ENCODE measurements around the gene FAM216A. TPM values are rescaled to one million over a fixed set of nuclear protein-coding genes. Genes with fewer than 3 reads are reported as not detected.

The FAM216A gene
- total and polyA plus RNA-seq, 2 experiments from 2014 or later: 11.5 to 25.2 TPM

GRCh38 chr12:110538869-110539622, 70.4 kb downstream of the FAM216A start:
- Histone ChIP-seq H3K9ac (no peak overlapping the region), H3K4me1 (ENCODE audit: insufficient read depth) (no peaks in the 10 kb centered on the region), H2AFZ (no peak overlapping the region), H3K9me3 (ENCODE audit: low read depth) (no peaks in the 10 kb centered on the region), H3F3A (ENCODE audit: insufficient read depth) (peaks cover 11% of the 10 kb centered on the region), H4K20me1 (ENCODE audit: insufficient read depth) (0 out of 2 replicates have a peak, but pooled peaks cover 5% of the 10 kb centered on the region), H3K9me2 (ENCODE audit: insufficient read depth) (no peaks in the 10 kb centered on the region), H3K27me3 (replicated peaks; ENCODE audit: insufficient read depth) (no peaks in the 10 kb centered on the region), H3K4me3 (no peak overlapping the region), H3K27ac (no peak overlapping the region), H3K79me2 (ENCODE audit: insufficient read depth) (0 out of 2 replicates have a peak, but pooled peaks cover 5% of the 10 kb centered on the region), H3K4me2 (ENCODE audit: unreplicated experiment) (no peak overlapping the region), H3K36me3 (ENCODE audit: low read depth) (peaks cover 16% of the 10 kb centered on the region; the same call in 1 of the 2 replicates)
- in situ Hi-C loops (cut with MboI): no loop called here
- 97 to 98% methylated on average over 5 of the region's 5 CpGs for WGBS, 2 experiments (ENCODE audit: low coverage in 1 of 2, low lambda C conversion rate in 2 of 2, missing lambda C conversion rate in 2 of 2)
- no peak for DNase-seq
- TF ChIP-seq EZH2phosphoT487 (IDR thresholded peaks at IDR 0.05; ENCODE audit: insufficient read depth, low read depth) (no peak), EZH2 (IDR thresholded peaks at IDR 0.05; ENCODE audit: insufficient read depth, poor library complexity, severe bottlenecking) (no peak)

Small RNAs within 50 kb of the gene (small RNA-seq; reads per million reads assigned to genes)
- gene RF00278 (ENCODE audit: low read depth, low replicate concordance): not detected

Other genes starting within 250 kb of the FAM216A start
- gene ATP2A2, start 187.6 kb upstream of the FAM216A start, total RNA-seq (2014; rRNA removed; shearing (Covaris generic)): 142 and 148 TPM in 2 replicates
- gene ATP2A2, start 187.6 kb upstream of the FAM216A start, polyA plus RNA-seq (2016; fragmentation: Nextera tagmentation; extraction: Ambion mirVana): 28.7 and 29.5 TPM in 2 replicates
- gene ANAPC7, start 65.1 kb upstream of the FAM216A start, total RNA-seq (2014; rRNA removed; shearing (Covaris generic)): 46.5 and 50.2 TPM in 2 replicates
- gene ANAPC7, start 65.1 kb upstream of the FAM216A start, polyA plus RNA-seq (2016; fragmentation: Nextera tagmentation; extraction: Ambion mirVana): 35.5 and 38.7 TPM in 2 replicates
- 552 and 686 TPM in 2 replicates for gene ARPC3, start 18.5 kb upstream of the FAM216A start, total RNA-seq (2014; rRNA removed; shearing (Covaris generic))
- 503 and 511 TPM in 2 replicates for gene ARPC3, start 18.5 kb upstream of the FAM216A start, polyA plus RNA-seq (2016; fragmentation: Nextera tagmentation; extraction: Ambion mirVana)
- 18.4 and 33.4 TPM in 2 replicates for gene GPN3, start 588 bp upstream of the FAM216A start, total RNA-seq (2014; rRNA removed; shearing (Covaris generic))
- 43.5 and 47.4 TPM in 2 replicates for gene GPN3, start 588 bp upstream of the FAM216A start, polyA plus RNA-seq (2016; fragmentation: Nextera tagmentation; extraction: Ambion mirVana)
- gene VPS29, start 33.3 kb downstream of the FAM216A start, total RNA-seq (2014; rRNA removed; shearing (Covaris generic)): 61.2 and 72.3 TPM in 2 replicates
- 202 and 206 TPM in 2 replicates for gene VPS29, start 33.3 kb downstream of the FAM216A start, polyA plus RNA-seq (2016; fragmentation: Nextera tagmentation; extraction: Ambion mirVana)
- gene RAD9B, start 33.5 kb downstream of the FAM216A start, total RNA-seq (2014; rRNA removed; shearing (Covaris generic)): 0.13 and 0.97 TPM in 2 replicates
- 0.19 and 0.22 TPM in 2 replicates for gene RAD9B, start 33.5 kb downstream of the FAM216A start, polyA plus RNA-seq (2016; fragmentation: Nextera tagmentation; extraction: Ambion mirVana)
- gene PPTC7, start 114.5 kb downstream of the FAM216A start, total RNA-seq (2014; rRNA removed; shearing (Covaris generic)): 3.2 and 3.4 TPM in 2 replicates
- 2.2 and 2.4 TPM in 2 replicates for gene PPTC7, start 114.5 kb downstream of the FAM216A start, polyA plus RNA-seq (2016; fragmentation: Nextera tagmentation; extraction: Ambion mirVana)
- 34.4 and 44.3 TPM in 2 replicates for gene TCTN1, start 145.3 kb downstream of the FAM216A start, total RNA-seq (2014; rRNA removed; shearing (Covaris generic))
- gene TCTN1, start 145.3 kb downstream of the FAM216A start, polyA plus RNA-seq (2016; fragmentation: Nextera tagmentation; extraction: Ambion mirVana): 58.1 and 65.2 TPM in 2 replicates
- 4.1 and 7.6 TPM in 2 replicates for gene HVCN1, start 220.3 kb downstream of the FAM216A start, total RNA-seq (2014; rRNA removed; shearing (Covaris generic))
- 3.0 and 3.1 TPM in 2 replicates for gene HVCN1, start 220.3 kb downstream of the FAM216A start, polyA plus RNA-seq (2016; fragmentation: Nextera tagmentation; extraction: Ambion mirVana)